ENCODE results near the gene NUDT2.

- no peak for TF ChIP-seq FOXJ3 (CRISPR knock-in tag; IDR thresholded peaks at IDR 0.05)
- TF ChIP-seq CHD2 (IDR thresholded peaks at IDR 0.05; ENCODE audit: low read length, partially characterized antibody): peak; percentile 39
- no peak for TF ChIP-seq EZH2phosphoT487 (IDR thresholded peaks at IDR 0.05; ENCODE audit: borderline replicate concordance, low read depth)
- no peak for TF ChIP-seq JUND (IDR thresholded peaks at IDR 0.05)
Measured at GRCh38 chr9:34376596-34377403, 47.4 kb downstream of the NUDT2 start, which contains the start of gene MYORG.
